Measurements from ENCODE around the gene EHD4. TPM values are rescaled to one million over a fixed set of nuclear protein-coding genes. Genes with fewer than 3 reads are reported as not detected.
A peak's percentile ranks its signal among the peaks of the same experiment; 100 is the strongest.

EHD4 gene
- total and polyA plus RNA-seq, 2 donors, result 7.3 to 11.8 TPM

DNA sequence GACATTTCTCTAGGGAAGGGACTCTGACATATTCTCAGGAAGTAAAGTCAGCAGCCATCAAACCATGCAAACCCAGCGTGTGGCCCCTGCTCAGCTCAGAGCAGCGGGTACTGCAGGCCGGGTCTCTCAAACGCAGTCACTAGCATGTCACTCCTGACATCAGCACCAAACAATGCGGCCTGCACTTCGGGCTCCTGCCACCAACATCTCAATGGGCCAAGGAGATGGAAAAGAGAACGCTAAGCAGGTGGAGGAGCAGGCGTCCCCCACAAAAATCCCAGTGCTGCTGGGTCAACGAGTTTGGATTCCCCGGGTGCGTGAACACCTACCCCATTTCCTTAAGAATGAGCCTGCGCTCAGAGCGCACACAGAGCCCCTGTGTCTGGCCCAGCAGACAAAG lies 68.6 kb downstream of the EHD4 start:
- H3K27ac ChIP-seq (ENCODE audit: low read depth in 1 of 2, low read length in 1 of 2), result no peak overlapping the region
- H3K36me3 ChIP-seq (ENCODE audit: control insufficient read depth in 2 of 2, insufficient read depth in 2 of 2, low read length in 1 of 2), result peaks cover 0 to 7% of the 10 kb centered on the region in 2 donors
- H3K9me3 ChIP-seq (ENCODE audit: control insufficient read depth in 2 of 2, insufficient read depth in 1 of 2, low read length in 1 of 2), result peaks cover 0 to 13% of the 10 kb centered on the region in 2 donors
- 98% methylated on average over 13 of the region's 13 CpGs for WGBS
- H3K4me3 ChIP-seq (ENCODE audit: low read length in 2 of 2), result no peak overlapping the region
- no peaks in the 10 kb centered on the region for H3K4me1 ChIP-seq (ENCODE audit: control insufficient read depth in 2 of 2, insufficient read depth in 2 of 2, low read length in 2 of 2)
- no peaks in the 10 kb centered on the region for H3K27me3 ChIP-seq (ENCODE audit: control insufficient read depth in 2 of 2, insufficient read depth in 1 of 2, low read length in 1 of 2)
- no peak for DNase-seq (ENCODE audit: low read depth in 6 of 9, low spot score in 9 of 9)

DNA sequence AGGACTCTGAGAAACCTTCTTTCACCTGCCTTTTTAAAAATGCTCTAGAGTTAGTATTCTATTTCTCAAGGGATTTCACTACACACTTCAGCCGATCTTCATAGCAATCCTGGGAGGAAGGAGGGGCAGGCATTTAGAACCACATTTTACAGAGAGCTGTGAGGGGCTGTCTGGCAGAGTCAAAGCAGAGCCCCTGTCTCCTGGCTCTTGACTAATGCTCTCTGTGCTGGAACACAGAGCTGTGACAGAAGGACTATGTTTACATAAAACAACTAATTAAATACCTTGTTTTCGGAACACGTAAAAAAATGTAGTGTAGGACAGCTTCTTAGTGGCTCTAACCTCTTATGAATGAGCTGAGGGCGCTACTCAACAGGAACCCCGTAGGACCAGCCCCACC lies 70.9 kb downstream of the EHD4 start:
- H3K36me3 ChIP-seq (ENCODE audit: control insufficient read depth in 2 of 2, insufficient read depth in 2 of 2, low read length in 1 of 2), result no peaks in the 10 kb centered on the region
- H3K9me3 ChIP-seq (ENCODE audit: control insufficient read depth in 2 of 2, insufficient read depth in 1 of 2, low read length in 1 of 2), result peaks cover 0 to 7% of the 10 kb centered on the region in 2 donors
- DNase-seq (ENCODE audit: low read depth in 6 of 9, low spot score in 9 of 9), result no peak
- H3K27ac ChIP-seq (ENCODE audit: low read depth in 1 of 2, low read length in 1 of 2), result no peak overlapping the region
- H3K4me3 ChIP-seq (ENCODE audit: low read length in 2 of 2), result no peak overlapping the region
- no peaks in the 10 kb centered on the region for H3K27me3 ChIP-seq (ENCODE audit: control insufficient read depth in 2 of 2, insufficient read depth in 1 of 2, low read length in 1 of 2)
- H3K4me1 ChIP-seq (ENCODE audit: control insufficient read depth in 2 of 2, insufficient read depth in 2 of 2, low read length in 2 of 2), result peaks cover 0 to 5% of the 10 kb centered on the region in 2 donors
- 95% methylated on average over 5 of the region's 5 CpGs for WGBS

DNA sequence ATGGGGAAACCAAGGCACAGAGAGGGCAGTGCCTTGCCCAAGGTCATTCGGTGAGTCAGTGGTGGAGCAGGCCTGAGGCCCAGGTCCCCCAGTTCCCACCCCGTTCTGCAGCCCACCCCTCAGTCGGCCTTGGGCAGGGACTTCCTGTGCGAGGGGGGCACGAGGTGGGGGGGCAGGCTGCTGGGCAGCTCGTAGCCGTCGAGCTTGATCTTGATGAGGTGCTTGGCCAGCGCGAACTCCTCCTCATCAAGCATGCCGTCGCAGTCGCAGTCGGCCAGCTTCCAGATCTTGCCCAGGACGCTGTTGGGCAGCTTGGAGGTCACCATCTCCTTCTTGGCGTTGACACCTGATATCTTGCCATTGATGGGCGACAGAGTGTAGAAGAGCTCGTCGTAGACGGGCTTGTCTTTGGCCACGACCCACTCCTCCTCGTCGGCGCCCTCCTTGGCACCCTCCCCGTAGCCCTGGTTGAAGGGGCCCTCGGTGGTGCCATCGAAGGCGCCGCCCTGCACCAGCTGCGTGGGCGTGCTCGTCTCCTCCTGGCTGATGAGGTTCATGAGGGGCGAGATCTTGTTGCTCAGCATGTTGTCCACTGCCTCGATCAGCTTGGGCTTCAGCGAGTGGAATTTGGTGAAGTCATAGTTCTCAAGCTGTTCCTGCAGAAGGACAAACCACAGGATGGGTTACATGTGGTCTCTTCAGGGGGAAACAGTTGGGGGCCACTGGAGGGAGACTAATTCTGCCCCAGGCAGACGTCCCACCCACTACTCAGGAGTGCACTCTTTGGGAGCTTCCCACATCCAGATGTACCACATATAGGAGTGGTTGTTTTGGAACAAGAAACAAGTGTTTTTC lies 71.6 kb downstream of the EHD4 start:
- H3K4me3 ChIP-seq (ENCODE audit: low read length in 2 of 2), result no peak overlapping the region
- peaks cover 0 to 5% of the 10 kb centered on the region in 2 donors for H3K4me1 ChIP-seq (ENCODE audit: control insufficient read depth in 2 of 2, insufficient read depth in 2 of 2, low read length in 2 of 2)
- H3K27ac ChIP-seq (ENCODE audit: low read depth in 1 of 2, low read length in 1 of 2), result no peak overlapping the region
- H3K9me3 ChIP-seq (ENCODE audit: control insufficient read depth in 2 of 2, insufficient read depth in 1 of 2, low read length in 1 of 2), result peaks cover 0 to under 1% of the 10 kb centered on the region in 2 donors
- no peaks in the 10 kb centered on the region for H3K27me3 ChIP-seq (ENCODE audit: control insufficient read depth in 2 of 2, insufficient read depth in 1 of 2, low read length in 1 of 2)
- no peak for DNase-seq (ENCODE audit: low read depth in 6 of 9, low spot score in 9 of 9)
- H3K36me3 ChIP-seq (ENCODE audit: control insufficient read depth in 2 of 2, insufficient read depth in 2 of 2, low read length in 1 of 2), result no peaks in the 10 kb centered on the region
- 92% methylated on average over 36 of the region's 36 CpGs for WGBS

DNA sequence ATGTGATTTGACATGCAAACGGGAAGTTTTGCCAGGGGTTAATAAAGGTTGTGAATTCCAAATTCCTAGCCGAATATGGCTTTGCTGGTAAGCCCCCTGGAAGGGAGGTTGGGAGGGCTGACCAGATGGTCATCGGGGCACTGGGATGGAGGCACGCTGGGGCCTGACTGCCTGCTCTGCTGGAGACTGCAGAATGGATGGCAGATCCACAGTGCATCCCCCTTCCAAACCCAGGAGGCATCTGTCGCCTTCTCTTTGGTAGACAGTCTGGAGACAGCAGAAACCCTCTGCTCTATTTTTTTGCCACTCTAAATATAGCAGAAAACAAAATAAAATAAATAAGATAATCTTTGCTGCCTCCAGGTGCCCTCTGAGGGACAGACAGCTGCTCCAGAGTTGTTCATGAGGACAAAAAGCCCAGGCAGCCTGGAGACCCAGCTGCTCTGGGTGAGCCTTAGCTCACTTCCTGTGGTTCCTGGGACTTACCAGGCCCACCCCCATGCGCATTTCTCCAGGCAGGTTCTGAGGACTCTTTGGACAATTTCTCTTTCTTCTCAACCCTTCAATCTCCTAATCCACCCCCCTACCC lies 72.4 kb downstream of the EHD4 start:
- no peak overlapping the region for H3K27ac ChIP-seq (ENCODE audit: low read depth in 1 of 2, low read length in 1 of 2)
- H3K27me3 ChIP-seq (ENCODE audit: control insufficient read depth in 2 of 2, insufficient read depth in 1 of 2, low read length in 1 of 2), result no peaks in the 10 kb centered on the region
- 85% methylated on average over 6 of the region's 6 CpGs for WGBS
- DNase-seq (ENCODE audit: low read depth in 6 of 9, low spot score in 9 of 9), result no peak
- peaks cover 0 to 7% of the 10 kb centered on the region in 2 donors for H3K4me1 ChIP-seq (ENCODE audit: control insufficient read depth in 2 of 2, insufficient read depth in 2 of 2, low read length in 2 of 2)
- no peak overlapping the region for H3K4me3 ChIP-seq (ENCODE audit: low read length in 2 of 2)
- H3K36me3 ChIP-seq (ENCODE audit: control insufficient read depth in 2 of 2, insufficient read depth in 2 of 2, low read length in 1 of 2), result no peaks in the 10 kb centered on the region
- H3K9me3 ChIP-seq (ENCODE audit: control insufficient read depth in 2 of 2, insufficient read depth in 1 of 2, low read length in 1 of 2), result no peaks in the 10 kb centered on the region

DNA sequence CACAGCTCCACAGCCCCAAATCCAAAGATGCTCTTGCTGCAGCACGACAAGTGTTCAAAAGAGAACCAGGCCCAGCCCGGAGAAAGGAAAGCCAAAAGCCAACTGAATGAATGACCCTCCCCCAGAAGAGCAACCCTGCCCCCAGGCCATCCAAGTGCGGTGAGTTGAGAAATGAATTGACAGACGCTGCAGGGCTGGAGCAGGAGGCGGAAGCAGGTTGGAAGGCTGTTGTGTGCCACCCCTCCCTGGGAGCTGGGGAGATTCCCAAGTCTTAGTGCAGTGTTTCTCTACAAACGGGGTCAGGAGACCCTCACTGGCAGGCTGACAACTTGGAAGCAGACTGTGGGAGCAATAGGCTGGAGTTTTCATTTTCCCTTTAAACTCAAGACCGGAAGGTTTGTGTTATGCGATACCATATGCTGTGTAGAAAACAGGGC lies 75.0 kb downstream of the EHD4 start:
- DNase-seq (ENCODE audit: low read depth in 6 of 9, low spot score in 9 of 9), result no peak
- Histone ChIP-seq H3K9me3 (ENCODE audit: control insufficient read depth in 2 of 2, insufficient read depth in 1 of 2, low read length in 1 of 2) (no peaks in the 10 kb centered on the region), H3K27ac (ENCODE audit: low read depth in 1 of 2, low read length in 1 of 2) (no peak overlapping the region), H3K4me1 (ENCODE audit: control insufficient read depth in 2 of 2, insufficient read depth in 2 of 2, low read length in 2 of 2) (peaks cover 0 to 32% of the 10 kb centered on the region in 2 donors), H3K4me3 (ENCODE audit: low read length in 2 of 2) (no peak overlapping the region), H3K36me3 (ENCODE audit: control insufficient read depth in 2 of 2, insufficient read depth in 2 of 2, low read length in 1 of 2) (no peaks in the 10 kb centered on the region), H3K27me3 (ENCODE audit: control insufficient read depth in 2 of 2, insufficient read depth in 1 of 2, low read length in 1 of 2) (no peaks in the 10 kb centered on the region)
- 93% methylated on average over 8 of the region's 8 CpGs for WGBS

DNA sequence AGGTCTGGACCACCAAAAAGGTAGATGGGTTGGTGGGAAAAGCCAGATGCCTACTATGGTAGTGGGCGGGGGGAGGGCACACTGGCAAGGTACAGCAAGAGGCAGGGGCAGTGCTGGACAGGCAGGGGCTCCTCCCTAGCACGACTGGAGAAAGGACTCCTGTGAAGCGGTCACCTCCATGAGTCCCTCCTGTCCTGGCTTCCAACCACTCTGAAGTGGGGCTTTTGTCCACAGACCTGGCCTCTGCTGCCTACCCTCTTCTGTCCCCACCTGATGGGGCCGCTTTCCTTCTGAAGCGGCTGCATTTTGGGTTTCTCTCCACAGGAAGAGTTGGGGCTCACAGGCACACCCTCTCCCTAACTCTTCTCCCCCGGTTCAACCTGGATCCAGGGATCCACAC lies 75.8 kb downstream of the EHD4 start:
- H3K4me3 ChIP-seq (ENCODE audit: low read length in 2 of 2), result no peak overlapping the region
- DNase-seq (ENCODE audit: low read depth in 6 of 9, low spot score in 9 of 9), result no peak
- no peak overlapping the region for H3K27ac ChIP-seq (ENCODE audit: low read depth in 1 of 2, low read length in 1 of 2)
- peaks cover 0 to 35% of the 10 kb centered on the region in 2 donors for H3K4me1 ChIP-seq (ENCODE audit: control insufficient read depth in 2 of 2, insufficient read depth in 2 of 2, low read length in 2 of 2)
- 98% methylated on average over 6 of the region's 6 CpGs for WGBS
- H3K9me3 ChIP-seq (ENCODE audit: control insufficient read depth in 2 of 2, insufficient read depth in 1 of 2, low read length in 1 of 2), result no peaks in the 10 kb centered on the region
- no peaks in the 10 kb centered on the region for H3K36me3 ChIP-seq (ENCODE audit: control insufficient read depth in 2 of 2, insufficient read depth in 2 of 2, low read length in 1 of 2)
- H3K27me3 ChIP-seq (ENCODE audit: control insufficient read depth in 2 of 2, insufficient read depth in 1 of 2, low read length in 1 of 2), result no peaks in the 10 kb centered on the region

DNA sequence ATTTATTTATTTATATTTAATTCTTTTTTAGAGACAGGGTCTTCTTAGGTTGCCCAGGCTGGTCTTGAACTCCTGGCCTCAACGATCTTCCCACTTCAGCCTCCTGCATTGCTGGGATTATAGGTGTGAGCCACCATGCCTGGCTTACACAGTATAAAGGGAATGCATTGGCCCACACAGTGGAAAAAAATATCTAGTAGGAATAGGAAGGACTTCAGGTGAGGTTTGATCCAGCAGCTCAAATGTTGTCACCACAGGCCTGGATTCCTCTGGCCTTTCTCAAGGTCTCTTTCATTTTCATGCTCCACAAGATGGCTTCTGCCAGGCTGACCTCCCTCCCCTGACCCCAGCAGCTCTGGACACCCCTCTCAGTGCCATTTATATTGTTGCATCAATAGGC lies 76.4 kb downstream of the EHD4 start:
- no peak for DNase-seq (ENCODE audit: low read depth in 6 of 9, low spot score in 9 of 9)
- Histone ChIP-seq H3K27me3 (ENCODE audit: control insufficient read depth in 2 of 2, insufficient read depth in 1 of 2, low read length in 1 of 2) (no peaks in the 10 kb centered on the region), H3K27ac (ENCODE audit: low read depth in 1 of 2, low read length in 1 of 2) (no peak overlapping the region), H3K9me3 (ENCODE audit: control insufficient read depth in 2 of 2, insufficient read depth in 1 of 2, low read length in 1 of 2) (no peaks in the 10 kb centered on the region), H3K36me3 (ENCODE audit: control insufficient read depth in 2 of 2, insufficient read depth in 2 of 2, low read length in 1 of 2) (no peaks in the 10 kb centered on the region), H3K4me3 (ENCODE audit: low read length in 2 of 2) (no peak overlapping the region), H3K4me1 (ENCODE audit: control insufficient read depth in 2 of 2, insufficient read depth in 2 of 2, low read length in 2 of 2) (peaks cover 0 to 35% of the 10 kb centered on the region in 2 donors)
- 100% methylated on average over 1 of the region's 1 CpG for WGBS

DNA sequence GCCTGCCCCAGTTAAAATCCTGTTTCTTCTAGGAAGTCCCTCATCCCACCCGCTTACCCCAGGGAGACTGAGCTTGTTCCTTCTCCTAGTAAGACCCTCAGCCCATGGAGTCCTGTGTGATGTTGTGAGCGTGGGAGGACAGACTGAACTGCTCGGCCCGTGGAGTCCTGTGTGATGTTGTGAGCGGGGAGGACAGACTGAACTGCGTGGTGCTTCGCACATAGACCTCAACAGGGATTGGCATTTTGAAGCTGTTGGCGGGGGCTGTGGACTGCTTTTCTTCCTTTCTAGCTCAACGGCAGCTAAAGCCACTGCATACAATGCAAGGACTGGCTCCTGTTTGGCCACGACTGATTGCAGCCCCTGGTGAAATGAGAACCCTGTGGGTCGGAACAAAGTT lies 76.9 kb downstream of the EHD4 start:
- no peak for DNase-seq (ENCODE audit: low read depth in 6 of 9, low spot score in 9 of 9)
- H3K9me3 ChIP-seq (ENCODE audit: control insufficient read depth in 2 of 2, insufficient read depth in 1 of 2, low read length in 1 of 2), result no peaks in the 10 kb centered on the region
- peak overlapping the region in 1 of 2 donors; percentile 55 for H3K27ac ChIP-seq (ENCODE audit: low read depth in 1 of 2, low read length in 1 of 2)
- peaks cover 0 to 35% of the 10 kb centered on the region in 2 donors for H3K4me1 ChIP-seq (ENCODE audit: control insufficient read depth in 2 of 2, insufficient read depth in 2 of 2, low read length in 2 of 2)
- WGBS, result 97% methylated on average over 11 of the region's 11 CpGs
- H3K27me3 ChIP-seq (ENCODE audit: control insufficient read depth in 2 of 2, insufficient read depth in 1 of 2, low read length in 1 of 2), result no peaks in the 10 kb centered on the region
- H3K4me3 ChIP-seq (ENCODE audit: low read length in 2 of 2), result no peak overlapping the region
- H3K36me3 ChIP-seq (ENCODE audit: control insufficient read depth in 2 of 2, insufficient read depth in 2 of 2, low read length in 1 of 2), result no peaks in the 10 kb centered on the region

DNA sequence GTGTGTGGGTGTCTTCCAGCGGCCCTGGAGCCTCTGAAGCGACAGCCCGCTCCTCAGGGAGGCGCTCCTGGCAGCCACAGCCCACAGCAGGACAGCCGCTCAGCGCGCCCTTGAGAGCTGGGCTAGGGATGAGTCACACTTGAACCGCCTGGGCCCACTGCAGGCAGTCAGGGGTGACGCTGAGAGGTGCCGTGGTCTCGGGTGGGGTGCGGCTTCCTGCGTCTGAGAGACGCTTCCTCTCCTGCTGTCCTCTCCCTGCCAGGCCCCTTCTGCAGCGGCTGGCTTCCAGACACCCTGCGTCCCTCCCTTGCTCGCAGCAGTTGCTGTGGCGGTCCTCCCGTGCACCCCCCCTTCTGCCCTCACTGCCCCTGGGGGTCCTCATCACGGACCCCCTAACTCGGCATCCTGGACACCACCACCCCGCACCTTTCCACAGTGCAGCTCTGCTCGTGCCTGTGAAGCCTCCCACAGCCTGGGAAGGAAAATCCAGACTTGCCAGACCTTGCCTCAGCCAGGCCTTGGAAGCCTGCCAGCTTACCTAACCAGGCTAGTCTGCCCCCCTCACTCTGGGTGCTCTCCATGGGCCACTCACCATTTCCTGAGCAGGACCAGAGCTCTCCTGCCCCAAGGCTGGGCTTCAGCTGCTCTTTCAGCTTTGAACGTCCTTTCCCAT lies 77.4 kb downstream of the EHD4 start:
- peak overlapping the region in 1 of 2 donors; percentile 55 for H3K27ac ChIP-seq (ENCODE audit: low read depth in 1 of 2, low read length in 1 of 2)
- H3K27me3 ChIP-seq (ENCODE audit: control insufficient read depth in 2 of 2, insufficient read depth in 1 of 2, low read length in 1 of 2), result no peaks in the 10 kb centered on the region
- no peaks in the 10 kb centered on the region for H3K36me3 ChIP-seq (ENCODE audit: control insufficient read depth in 2 of 2, insufficient read depth in 2 of 2, low read length in 1 of 2)
- H3K9me3 ChIP-seq (ENCODE audit: control insufficient read depth in 2 of 2, insufficient read depth in 1 of 2, low read length in 1 of 2), result no peaks in the 10 kb centered on the region
- WGBS, result 16% methylated on average over 24 of the region's 24 CpGs
- peak in 4 of 9 donors; percentile 14 to 67 (median 37) for DNase-seq (ENCODE audit: low read depth in 6 of 9, low spot score in 9 of 9)
- no peak overlapping the region for H3K4me3 ChIP-seq (ENCODE audit: low read length in 2 of 2)
- H3K4me1 ChIP-seq (ENCODE audit: control insufficient read depth in 2 of 2, insufficient read depth in 2 of 2, low read length in 2 of 2), result peaks cover 0 to 35% of the 10 kb centered on the region in 2 donors
